ENCODE measurements around the gene RNASEH2A. TPM values are rescaled to one million over a fixed set of nuclear protein-coding genes. Genes with fewer than 3 reads are reported as not detected.
A peak's percentile ranks its signal among the peaks of the same experiment; 100 is the strongest.

RNASEH2A gene
- total and polyA plus RNA-seq, 2 of the 13 experiments (the other 11 are each of a cell fraction or from before 2014, with no cell fraction given), result 25.1 to 35.8 TPM

GRCh38 chr19:12792051-12792852 lies 14.1 kb upstream of the RNASEH2A start (continued):
- no peak for TF ChIP-seq ZXDC (CRISPR knock-in tag; IDR thresholded peaks at IDR 0.05)
- TF ChIP-seq TAF1 (CRISPR knock-in tag; IDR thresholded peaks at IDR 0.05), result peak; percentile 72
- peak; percentile 98 for TF ChIP-seq ZNF800 (CRISPR knock-in tag; IDR thresholded peaks at IDR 0.05)
- TF ChIP-seq MEIS2 (CRISPR knock-in tag; IDR thresholded peaks at IDR 0.05), result peak; percentile 68
- TF ChIP-seq ZNF639 (CRISPR knock-in tag; conservative IDR thresholded peaks at IDR 0.05), result peak; percentile 72; the same call in 1 of the 2 replicates
- TF ChIP-seq ZSCAN21 (CRISPR knock-in tag; IDR thresholded peaks at IDR 0.05; ENCODE audit: borderline replicate concordance), result peak; percentile 90; the same call in 1 of the 2 replicates
- TF ChIP-seq ZNF354B (CRISPR knock-in tag; IDR thresholded peaks at IDR 0.05), result 0 out of 2 replicates have a peak, but pooled peaks have one; percentile 43
- TF ChIP-seq ATF2 (CRISPR knock-in tag; IDR thresholded peaks at IDR 0.05), result no peak
- no peak; the same call in 1 of the 2 replicates for TF ChIP-seq ZNF543 (CRISPR knock-in tag; IDR thresholded peaks at IDR 0.05)
- no peak for TF ChIP-seq ATAD3A (CRISPR knock-in tag; IDR thresholded peaks at IDR 0.05)
- TF ChIP-seq RFX5 (IDR thresholded peaks at IDR 0.05; ENCODE audit: low read depth, low read length), result no peak
- no peak for TF ChIP-seq ZNF362 (CRISPR knock-in tag; IDR thresholded peaks at IDR 0.05; ENCODE audit: borderline replicate concordance)
- 0 out of 2 replicates have a peak, but pooled peaks have one; percentile 16 for TF ChIP-seq MLXIP (CRISPR knock-in tag; IDR thresholded peaks at IDR 0.05; ENCODE audit: borderline replicate concordance)
- TF ChIP-seq RAD21 (CRISPR knock-in tag; IDR thresholded peaks at IDR 0.05), result no peak
- no peak for TF ChIP-seq ZNF451 (CRISPR knock-in tag; IDR thresholded peaks at IDR 0.05)
- no peak for TF ChIP-seq KDM4B (CRISPR knock-in tag; IDR thresholded peaks at IDR 0.05)
- peak; percentile 83; the same call in 1 of the 2 replicates for TF ChIP-seq ZNF891 (CRISPR knock-in tag; IDR thresholded peaks at IDR 0.05)
